K562 (cell line): ENCODE data around the gene MORF4L1. TPM values are rescaled to one million over a fixed set of nuclear protein-coding genes. Genes with fewer than 3 reads are reported as not detected.
A peak's percentile ranks its signal among the peaks of the same experiment; 100 is the strongest.

ENCODE experiments used
- ARID3B ChIP-seq: fragments of 250-450 bp; sonication (Bioruptor Pico); IDR thresholded peaks from 2 replicates; pipeline ENCODE4 v1.4.0; 2020; ENCODE audit warnings: borderline replicate concordance
- ATF1 ChIP-seq, 2 experiments: fragments of 450-650 bp in 1 of 2; IDR thresholded peaks; 2 replicates each; pipeline ENCODE4 v1.6.1; 2016; ENCODE audit warnings: missing compliant biosample characterization in 1 of 2, missing genetic modification characterization in 1 of 2
- ETV6 ChIP-seq, 3 experiments: fragments of 150-350 bp in 1 of 3; sonication (generic) in 1 of 3; formaldehyde crosslinking in 1 of 3; IDR thresholded peaks; 2 replicates each; pipeline versions ENCODE4 v1.6.1 to v1.8.0; 2014 to 2022; ENCODE audit warnings: borderline replicate concordance in 2 of 3, low read depth in 2 of 3, antibody characterized with exemption in 1 of 3, low read length in 1 of 3, mild to moderate bottlenecking in 1 of 3, missing genetic modification reagents in 1 of 3
- JUND ChIP-seq, 2 experiments: IDR thresholded peaks; 2 replicates in 1 of 2; 3 replicates in 1 of 2; pipeline ENCODE4 v1.6.1; 2011; ENCODE audit warnings: borderline replicate concordance in 2 of 2, low read depth in 2 of 2, low read length in 2 of 2, improper control_type of control experiment in 1 of 2, missing biosample characterization in 1 of 2, missing genetic modification characterization in 1 of 2, missing genetic modification reagents in 1 of 2
- KDM5B ChIP-seq: fragments of 200-600 bp; sonication (generic); IDR thresholded peaks from 2 replicates; pipeline ENCODE4 v1.6.1; 2012; ENCODE audit warnings: low read depth, mild to moderate bottlenecking, moderate library complexity, low read length, control low read depth, inconsistent platforms; ENCODE audit not compliant: insufficient replicate concordance
- KLF16 ChIP-seq: IDR thresholded peaks from 2 replicates; pipeline ENCODE4 v1.6.1; 2016; ENCODE audit warnings: antibody characterized with exemption
- MTA3 ChIP-seq: fragments of 450-650 bp; formaldehyde crosslinking; IDR thresholded peaks from 2 replicates; pipeline ENCODE4 v1.6.1; 2017; ENCODE audit warnings: mild to moderate bottlenecking, borderline replicate concordance
- NCOA1 ChIP-seq: fragments of 450-650 bp; IDR thresholded peaks from 2 replicates; pipeline ENCODE4 v1.6.1; 2016; ENCODE audit warnings: low read depth
- NFE2L1 ChIP-seq: fragments of 450-650 bp; IDR thresholded peaks from 2 replicates; pipeline ENCODE4 v1.6.1; 2016; ENCODE audit warnings: missing genetic modification characterization, low read depth, mild to moderate bottlenecking, missing compliant biosample characterization, moderate library complexity, borderline replicate concordance
- PHF21A ChIP-seq: fragments of 450-650 bp; IDR thresholded peaks from 2 replicates; pipeline ENCODE4 v1.6.1; 2017; ENCODE audit warnings: low read depth, borderline replicate concordance
- PML ChIP-seq: IDR thresholded peaks from 2 replicates; pipeline ENCODE4 v1.6.1; 2012; ENCODE audit warnings: low read length, inconsistent platforms
- POLR2AphosphoS5 ChIP-seq: IDR thresholded peaks from 2 replicates; pipeline ENCODE4 v1.6.1; 2011; ENCODE audit warnings: mild to moderate bottlenecking, low read depth, low read length, moderate library complexity; ENCODE audit not compliant: control insufficient read depth, insufficient read depth
- PPARD ChIP-seq: fragments of 250-450 bp; sonication (Bioruptor Pico); IDR thresholded peaks from 2 replicates; pipeline ENCODE4 v1.8.0; 2022; ENCODE audit warnings: inconsistent platforms, mild to moderate bottlenecking, moderate library complexity
- RERE ChIP-seq: sonication (generic); formaldehyde crosslinking; IDR thresholded peaks from 2 replicates; pipeline ENCODE4 v1.8.0; 2023; ENCODE audit warnings: missing genetic modification reagents, mild to moderate bottlenecking, borderline replicate concordance
- TBP ChIP-seq: optimal IDR thresholded peaks from 2 replicates; pipeline ENCODE3; 2011; ENCODE audit warnings: low read depth, low read length, improper control_type of control experiment
- TRIM28 ChIP-seq: fragments of 450-650 bp; IDR thresholded peaks from 2 replicates; pipeline ENCODE4 v1.6.1; 2017
- ZKSCAN1 ChIP-seq: fragments of 150-350 bp; IDR thresholded peaks from 2 replicates; pipeline ENCODE4 v1.6.1; 2016; ENCODE audit warnings: low read depth, low read length
- ZNF184 ChIP-seq: sonication (generic); formaldehyde crosslinking; IDR thresholded peaks from 2 replicates; pipeline ENCODE4 v1.5.0; 2020; ENCODE audit warnings: missing genetic modification reagents
- ZNF384 ChIP-seq: IDR thresholded peaks from 2 replicates; pipeline ENCODE4 v1.6.1; 2012; ENCODE audit warnings: low read depth, low read length, improper control_type of control experiment
- ZNF785 ChIP-seq: fragments of 250-450 bp; sonication (Bioruptor Pico); IDR thresholded peaks from 2 replicates; pipeline ENCODE4 v1.4.0; 2020; ENCODE audit warnings: mild to moderate bottlenecking
- polyA plus RNA-seq, 8 experiments: library from polyadenylated mRNA; depleted of rRNA in 4 of 8; stranded (reverse) in 5 of 8; unstranded in 3 of 8; fragments of >200 nt; fragmentation: Nextera tagmentation in 2 of 8; fragmentation: Illumina TruSeq in 1 of 8; extraction: Ambion mirVana in 2 of 8; extraction: Trizol in 1 of 8; gene quantifications; 2 replicates each; pipeline versions ENCODE4 v1.2.1 to v1.2.3, GENCODE V29; 2011 to 2014; ENCODE audit warnings: inconsistent platforms in 1 of 8, missing spikeins in 1 of 8
- total RNA-seq, 7 experiments: library from RNA; depleted of rRNA in 6 of 7; stranded (reverse); fragments of >200 nt in 6 of 7; fragmentation: Illumina TruSeq in 2 of 7; extraction: Trizol in 2 of 7; gene quantifications; 2 replicates each; pipeline versions ENCODE4 v1.2.1 to v1.2.3, GENCODE V29; 2011 to 2021; ENCODE audit warnings: low replicate concordance in 1 of 7

The MORF4L1 gene
- total and polyA plus RNA-seq, 9 of the 15 experiments (the other 6 are each of a cell fraction or from before 2014, with no cell fraction given) = 127 to 615 (median 281) TPM

GRCh38 chr15:78937132-78937739 lies 64.5 kb downstream of the MORF4L1 start (continued):
- TF ChIP-seq TBP (peak; percentile 52), ATF1 (CRISPR knock-in tag; IDR thresholded peaks at IDR 0.05) (no peak), ATF1 (tag; IDR thresholded peaks at IDR 0.05) (peak; percentile 40; the same call in 1 of the 2 replicates), NFE2L1 (tag) (no peak), POLR2AphosphoS5 (peak; percentile 72), ZNF184 (CRISPR knock-in tag) (no peak), TRIM28 (peak; percentile 57; the same call in 1 of the 2 replicates), ZNF384 (no peak), ZNF785 (CRISPR knock-in tag) (no peak), ETV6 (IDR thresholded peaks at IDR 0.05; ENCODE audit: borderline replicate concordance in 1 of 2, low read depth in 2 of 2, low read length in 1 of 2) (peak; percentile 59 to 91; a peak in 3 of 4 replicates), ETV6 (CRISPR knock-in tag; IDR thresholded peaks at IDR 0.05; ENCODE audit: borderline replicate concordance) (no peak), PML (peak; percentile 44; the same call in 1 of the 2 replicates), KLF16 (peak; percentile 45; the same call in 1 of the 2 replicates), RERE (no peak), JUND (IDR thresholded peaks at IDR 0.05; ENCODE audit: borderline replicate concordance, low read depth, low read length) (peak; percentile 48; the same call in 1 of the 2 replicates), JUND (tag; IDR thresholded peaks at IDR 0.05; ENCODE audit: borderline replicate concordance, low read depth, low read length) (no peak; the same call in 2 of the 3 replicates), ARID3B (CRISPR knock-in tag) (no peak), MTA3 (peak; percentile 52; the same call in 1 of the 2 replicates), NCOA1 (peak; percentile 58; the same call in 1 of the 2 replicates), PHF21A (0 out of 2 replicates have a peak, but pooled peaks have one; percentile 16), KDM5B (peak; percentile 48), PPARD (CRISPR knock-in tag) (no peak), ZKSCAN1 (no peak)
